Left ventricle myocardium superior (tissue), 1 donor: ENCODE measurements around the gene DDO. TPM values are rescaled to one million over a fixed set of nuclear protein-coding genes. Genes with fewer than 3 reads are reported as not detected.

ENCODE experiments used
- ATAC-seq: fragments of 200-7000 bp; cut with Tn5 transposase; one replicate; pipeline ENCODE4 v1.9.1; 2020; ENCODE audit warnings: mild to moderate bottlenecking, moderate library complexity
- DNase-seq: peaks from one replicate; pipeline ENCODE4 v3.0.0-alpha.2; 2020
- intact Hi-C: fragments of 100-400 bp; cut with micrococcal nuclease; formaldehyde crosslinking; loops from one replicate; pipeline ENCODE4 v1.11.0; 2022
- total RNA-seq: library from RNA; stranded (reverse); fragmentation: NEBNext Ultra II Directional; extraction: Animal tissue kit (Norgen Biotek cat#: 25700); gene quantifications from one replicate; pipeline ENCODE4 v1.2.1, GENCODE V29; 2021
- donor health status: DM: no; HTN: yes; CAD: no; lungs with severe emphysema.

Gene DDO
- total RNA-seq, 1 donor from 2014 or later = 31.5 TPM

DNA sequence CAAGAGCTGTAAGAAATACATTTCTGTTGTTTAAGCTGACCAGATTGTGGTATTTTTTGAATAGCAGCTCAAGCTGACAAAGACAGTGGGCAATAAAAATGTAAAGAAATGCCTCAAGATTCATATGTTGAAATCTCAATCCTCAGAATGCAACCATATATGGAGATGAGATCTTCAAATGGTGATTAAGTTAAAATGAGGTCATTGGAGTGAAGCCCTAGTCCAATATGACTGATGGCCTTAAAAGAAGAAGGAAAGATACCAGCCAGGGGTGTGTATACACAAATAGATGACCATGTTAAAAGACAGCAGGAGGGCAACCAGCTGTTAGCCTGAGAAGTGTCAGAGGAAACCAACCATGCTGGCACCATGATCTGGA, 7.1 kb upstream of the DDO start:
- no peak for ATAC-seq
- DNase-seq = no peak
- intact Hi-C loops = no loop called here

DNA sequence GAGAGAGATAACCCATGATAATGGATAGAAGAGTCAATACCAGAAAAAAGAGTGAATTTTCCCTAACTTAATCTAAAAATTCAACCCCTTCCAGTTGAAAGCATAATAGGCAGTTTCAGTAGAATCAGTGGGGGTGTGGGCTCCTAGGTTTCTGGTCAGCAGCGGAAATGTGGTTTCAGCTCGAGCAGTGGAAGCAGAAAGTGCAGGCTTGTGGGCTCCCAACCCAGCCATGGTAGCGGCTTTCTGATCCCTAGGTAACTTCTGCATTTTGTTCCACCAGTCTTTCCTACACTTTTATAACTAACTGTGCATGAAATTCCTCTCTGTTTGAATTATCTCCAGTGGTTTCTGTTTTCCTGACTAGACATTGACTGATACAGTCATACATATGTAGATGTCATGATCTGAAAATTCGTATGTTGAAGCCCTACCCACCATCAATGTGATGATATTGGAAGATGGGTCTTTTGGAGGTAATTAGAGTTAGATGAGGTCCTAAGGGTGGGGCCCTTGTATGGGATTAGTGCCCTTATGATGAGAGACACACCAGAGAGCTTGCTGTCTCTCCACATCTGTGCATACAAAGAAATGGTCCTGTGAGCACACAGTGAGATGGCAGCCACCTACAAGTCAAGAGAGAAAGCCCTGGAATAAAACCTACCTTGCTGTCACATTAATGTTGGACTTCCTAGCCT, 6.5 kb upstream of the DDO start:
- ATAC-seq (no peak), DNase-seq (no peak)
- intact Hi-C loops = no loop called here

DNA sequence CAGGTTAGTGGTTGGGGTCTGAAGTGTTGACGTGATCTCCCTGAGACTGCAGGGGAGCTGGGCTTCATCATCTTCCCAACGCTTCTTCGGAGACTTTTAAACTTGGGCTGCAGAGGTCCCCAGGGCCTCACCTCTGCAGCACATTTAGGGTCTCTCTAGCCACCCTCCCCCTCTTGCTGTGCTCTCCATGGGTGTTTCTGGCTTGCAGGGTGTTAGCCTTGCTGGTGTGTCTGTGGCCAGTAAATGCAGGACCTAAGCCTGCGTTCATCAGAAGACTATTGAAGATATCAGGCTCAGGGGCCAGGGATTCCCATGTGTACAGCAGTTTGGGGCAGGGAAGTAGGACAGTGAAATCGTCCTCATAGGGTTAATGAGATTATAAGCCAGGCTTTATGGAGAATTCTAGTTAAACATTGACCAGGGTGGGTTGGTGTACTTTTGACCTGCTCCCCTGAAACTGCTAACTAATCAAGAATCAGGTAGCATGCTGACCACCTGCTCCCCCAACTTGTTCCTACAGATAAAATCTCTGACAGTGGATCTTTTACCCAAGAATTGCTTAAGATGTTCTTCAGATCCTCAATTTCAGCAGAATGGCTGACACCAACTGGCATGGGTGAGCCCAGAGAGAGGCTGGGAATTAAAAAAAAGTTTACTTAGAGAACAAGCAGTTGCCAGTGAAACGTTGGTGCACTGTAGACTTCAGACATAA, 3.8 kb upstream of the DDO start:
- intact Hi-C loops = no loop called here
- DNase-seq (no peak), ATAC-seq (no peak)

DNA sequence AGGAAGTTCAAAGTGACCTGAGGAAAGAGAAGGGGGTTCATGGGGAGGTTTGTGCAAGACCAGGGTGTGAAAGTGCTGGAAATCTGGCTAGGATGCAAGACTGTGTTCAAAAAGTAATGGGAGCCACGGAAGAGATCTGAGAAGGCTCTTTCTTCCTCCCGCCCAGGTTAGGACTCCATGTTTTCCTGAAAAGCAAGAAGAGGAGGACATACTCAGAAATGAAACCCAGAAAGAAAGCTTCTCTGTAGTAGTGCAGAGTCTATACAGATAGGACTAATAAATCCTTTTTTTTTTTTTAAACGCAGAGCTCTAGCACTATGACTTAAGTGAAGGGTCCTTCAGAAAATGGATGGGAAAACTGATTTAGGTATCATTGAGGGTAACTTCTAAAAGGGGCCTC, 3.2 kb upstream of the DDO start:
- no peak for ATAC-seq
- intact Hi-C loops = no loop called here

DNA sequence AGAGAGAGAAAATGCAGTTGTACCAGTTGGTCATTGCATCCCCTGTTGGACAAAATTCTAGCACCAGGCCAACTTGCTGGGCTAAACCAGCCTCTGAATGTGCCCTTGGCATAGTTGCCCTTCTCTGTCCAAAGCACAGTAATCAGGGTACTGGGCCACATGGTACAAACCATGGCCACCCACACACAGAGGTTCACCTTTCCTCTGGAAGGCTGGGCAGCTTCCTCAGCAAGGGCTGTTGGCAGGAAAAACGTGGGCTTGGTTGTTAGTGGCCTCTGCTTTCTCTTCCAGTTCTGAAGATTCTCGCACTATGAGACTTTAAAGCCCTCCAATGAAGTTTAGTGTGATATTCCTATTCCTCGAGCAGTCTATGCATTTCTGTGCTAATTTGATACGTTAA, 706 bp downstream of the DDO start:
- intact Hi-C loops = no loop called here
- no peak for DNase-seq
- peak; percentile 57 for ATAC-seq

More for the DNA sequence above, 3.2 kb upstream of the DDO start:
- DNase-seq = no peak

DNA sequence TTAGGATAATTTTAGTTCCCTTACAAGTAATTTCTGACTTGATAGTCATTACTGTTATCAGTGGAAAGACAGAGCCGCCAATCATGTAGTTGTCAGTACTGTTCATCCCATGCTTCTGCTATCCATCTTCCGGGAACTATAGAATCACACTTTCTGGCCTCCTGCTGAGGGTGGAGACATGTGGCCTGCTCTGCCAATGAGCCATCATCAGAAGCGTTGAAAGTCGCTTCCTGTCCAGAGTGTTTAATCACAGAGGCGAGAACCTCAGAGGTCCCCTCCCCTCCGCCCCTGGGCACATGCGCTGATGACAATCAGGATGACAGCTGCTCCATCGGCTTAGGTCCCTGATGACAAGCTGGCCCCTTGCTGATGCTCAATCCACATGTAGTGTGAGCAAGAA, 3.0 kb downstream of the DDO start:
- no peak for ATAC-seq
- DNase-seq = no peak

DNA sequence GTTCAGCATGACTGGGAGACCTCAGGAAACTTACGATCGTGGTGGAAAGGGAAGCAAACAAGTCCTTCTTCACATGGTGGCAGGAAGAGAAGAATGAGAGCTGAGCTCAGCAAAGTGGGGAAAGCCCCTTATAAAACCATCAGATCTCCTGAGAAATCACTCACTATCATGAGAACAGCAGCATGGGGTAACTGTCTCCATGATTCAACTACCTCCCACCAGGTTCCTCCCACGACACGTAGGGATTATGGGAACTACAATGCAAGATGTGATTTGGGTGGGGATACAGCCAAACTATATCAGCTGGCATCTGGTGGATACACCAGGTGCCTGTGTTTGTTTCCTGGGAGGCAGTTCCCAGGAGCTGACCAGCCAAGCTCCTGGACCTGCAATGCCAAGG, 4.9 kb downstream of the DDO start:
- DNase-seq (no peak), ATAC-seq (no peak)
- intact Hi-C loops = no loop called here

More for the DNA sequence above, 3.0 kb downstream of the DDO start:
- intact Hi-C loops = no loop called here

DNA sequence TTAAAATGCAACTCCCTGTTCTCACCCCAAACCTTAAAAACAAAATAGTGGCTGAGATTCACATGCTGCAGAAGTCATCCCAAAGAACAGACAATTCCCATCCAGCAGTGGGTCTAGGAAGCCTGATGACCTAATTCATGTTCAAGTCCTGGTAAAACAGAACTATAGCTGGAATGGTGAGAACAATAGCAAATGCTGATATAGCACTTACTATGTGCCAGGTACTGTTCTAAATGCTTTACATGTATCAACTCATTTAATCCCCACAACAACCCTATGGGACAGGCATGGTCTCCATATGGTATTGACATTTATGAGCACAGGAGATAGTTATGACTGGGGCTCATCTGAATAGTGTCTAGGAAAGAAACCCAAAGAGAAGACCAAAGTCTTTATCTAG, 5.6 kb downstream of the DDO start:
- no peak for DNase-seq
- ATAC-seq = no peak
- intact Hi-C loops = no loop called here

DNA sequence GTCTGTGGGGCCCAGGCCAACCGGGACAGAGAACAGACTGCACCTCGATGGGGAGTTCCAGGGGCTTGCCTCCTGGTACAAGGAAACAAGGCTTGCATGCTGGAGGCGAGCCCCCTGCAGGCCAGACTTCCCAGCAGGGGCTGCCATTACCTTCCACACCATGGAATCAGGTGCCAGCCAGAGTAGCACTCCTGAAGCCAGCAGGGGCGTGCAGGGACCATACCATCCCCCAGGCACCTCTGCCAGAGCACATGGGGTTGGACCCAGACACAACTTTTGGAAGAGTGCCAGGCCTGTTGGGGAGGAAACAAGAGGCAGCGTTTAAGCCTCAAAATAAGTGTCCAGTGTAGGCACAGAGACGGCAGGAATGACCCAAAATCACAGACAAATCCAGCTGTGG, 6.5 kb downstream of the DDO start:
- ATAC-seq (no peak), DNase-seq (no peak)
- intact Hi-C loops = no loop called here

DNA sequence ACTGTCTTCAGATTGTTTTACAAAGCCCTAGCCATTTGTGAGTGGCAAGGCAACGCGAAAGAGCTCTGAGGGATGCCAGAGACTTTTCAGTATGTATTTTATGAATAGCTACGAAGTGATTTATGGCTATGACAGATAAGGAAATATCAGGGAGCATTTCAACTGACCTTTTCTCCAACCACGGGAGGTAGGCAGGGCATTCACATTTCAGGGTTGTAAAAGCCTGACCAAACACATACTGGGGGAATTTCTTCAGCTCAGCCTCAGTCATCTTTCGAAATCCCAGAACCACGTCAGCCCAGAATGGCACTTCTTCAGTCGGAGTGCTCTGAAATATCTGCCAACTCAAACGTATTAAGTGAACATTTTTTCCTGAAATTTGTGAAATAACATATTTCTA, 10.8 kb downstream of the DDO start:
- ATAC-seq (no peak), DNase-seq (no peak)
- intact Hi-C loops = no loop called here

DNA sequence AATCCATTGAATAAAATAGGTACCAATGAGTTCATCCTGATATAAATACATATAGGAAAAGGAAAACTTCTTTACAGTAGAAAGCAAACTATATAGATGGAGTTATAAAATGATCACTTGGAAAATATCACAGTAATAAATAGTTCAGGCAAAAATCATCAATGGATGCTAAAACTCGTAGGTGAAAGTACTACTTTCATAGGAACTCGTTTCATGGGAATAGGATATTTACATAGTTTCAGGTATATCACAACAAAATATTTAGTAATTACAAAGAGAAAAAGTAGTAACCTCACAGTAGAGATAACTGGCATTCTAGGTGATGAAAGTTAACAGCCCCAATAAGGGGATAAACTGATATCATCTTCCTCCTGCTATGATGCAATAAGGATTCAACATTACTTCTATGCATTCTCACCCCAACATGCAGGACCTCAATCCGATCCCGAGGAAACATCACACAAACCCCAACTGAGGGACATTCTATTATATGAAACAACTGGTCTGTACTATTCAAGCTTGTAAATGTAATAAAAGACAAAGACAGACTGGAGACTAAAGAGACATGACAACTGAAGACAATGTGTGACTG, 13.7 kb downstream of the DDO start:
- intact Hi-C loops = no loop called here
- no peak for ATAC-seq
- no peak for DNase-seq

DNA sequence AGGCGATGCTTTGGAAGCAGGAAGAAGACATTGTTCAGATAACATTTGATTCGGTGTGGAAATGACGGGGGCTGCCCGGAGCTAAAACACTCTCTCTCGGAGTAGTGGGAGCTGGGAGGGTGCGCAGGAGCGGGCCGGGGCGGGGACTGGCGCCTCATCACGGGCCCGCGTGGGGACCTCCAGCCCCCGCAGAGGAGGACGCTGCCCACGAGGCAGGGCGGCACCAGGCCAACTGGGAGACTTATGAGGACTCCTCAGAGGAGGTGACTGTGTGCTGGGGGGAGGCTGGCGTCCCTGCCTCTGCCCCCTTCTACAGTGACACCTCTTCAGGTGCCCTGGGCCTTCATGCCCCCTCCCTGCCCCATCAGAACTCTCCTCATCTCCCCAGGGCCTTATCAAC, 15.2 kb downstream of the DDO start:
- no peak for DNase-seq
- intact Hi-C loops = no loop called here
- ATAC-seq = peak; percentile 16

DNA sequence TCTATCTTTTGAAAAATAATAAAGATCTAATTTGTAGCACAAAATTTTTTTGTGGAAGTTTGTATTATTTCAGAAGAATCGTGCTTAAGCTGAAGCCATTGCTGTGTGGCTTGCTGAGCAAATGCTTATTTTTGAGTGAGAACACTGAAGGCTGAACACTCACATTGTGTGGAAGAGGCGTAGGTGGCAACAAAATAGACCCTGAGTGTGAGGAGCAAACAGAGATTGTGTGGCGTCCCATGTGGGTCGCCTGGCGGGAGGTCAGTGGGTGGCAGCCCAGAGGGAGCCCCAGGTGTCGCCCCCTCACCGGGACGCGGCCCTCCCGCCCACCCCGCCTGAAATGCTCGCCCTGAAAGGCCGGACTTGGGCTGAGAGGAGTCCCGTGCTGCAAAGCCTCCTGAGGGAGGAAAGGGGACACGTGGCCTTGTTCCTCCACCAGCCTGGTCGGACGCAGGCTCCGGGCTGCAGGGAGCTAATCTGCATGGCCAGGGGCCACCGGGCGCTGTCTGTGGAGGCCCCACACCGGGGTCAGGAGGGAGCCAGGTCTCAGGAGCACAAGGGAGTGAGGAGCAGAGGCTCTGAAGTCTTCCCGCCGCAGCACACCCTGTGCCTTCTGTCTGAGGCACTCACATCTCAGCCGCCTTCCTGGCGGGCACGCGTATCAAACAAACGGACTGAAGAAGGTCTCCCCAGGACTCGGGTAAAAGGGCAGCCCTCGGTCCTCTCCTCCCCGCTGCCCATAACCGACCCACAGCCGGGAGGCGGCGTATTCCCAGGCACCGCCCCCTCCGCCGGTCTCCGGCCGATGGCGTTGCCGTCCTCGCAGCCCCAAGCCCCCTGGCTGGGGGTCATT, 15.9 kb downstream of the DDO start:
- intact Hi-C loops = no loop called here
- peak; percentile 35 for DNase-seq
- peak; percentile 64 for ATAC-seq

DNA sequence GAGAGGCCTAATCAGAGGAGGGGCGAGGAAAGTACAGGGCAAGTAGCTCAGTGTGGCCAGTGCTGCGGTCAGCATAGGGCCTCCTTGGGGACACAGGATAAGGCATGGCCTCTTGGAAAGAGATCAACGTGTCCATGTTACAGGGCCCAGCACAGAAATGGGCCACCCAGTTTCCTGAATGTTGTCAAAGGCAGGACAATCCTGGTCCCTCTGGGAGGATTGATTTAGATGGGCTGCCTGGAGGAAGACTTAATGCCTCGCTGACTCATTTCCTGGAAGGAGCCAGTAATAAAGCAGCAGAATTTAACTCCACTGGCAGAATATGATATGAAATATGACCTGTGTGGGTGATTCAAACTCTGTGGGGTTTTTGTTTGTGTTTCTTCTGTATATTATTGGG, 16.6 kb downstream of the DDO start:
- intact Hi-C loops = no loop called here
- DNase-seq (no peak), ATAC-seq (peak; percentile 7)

DNA sequence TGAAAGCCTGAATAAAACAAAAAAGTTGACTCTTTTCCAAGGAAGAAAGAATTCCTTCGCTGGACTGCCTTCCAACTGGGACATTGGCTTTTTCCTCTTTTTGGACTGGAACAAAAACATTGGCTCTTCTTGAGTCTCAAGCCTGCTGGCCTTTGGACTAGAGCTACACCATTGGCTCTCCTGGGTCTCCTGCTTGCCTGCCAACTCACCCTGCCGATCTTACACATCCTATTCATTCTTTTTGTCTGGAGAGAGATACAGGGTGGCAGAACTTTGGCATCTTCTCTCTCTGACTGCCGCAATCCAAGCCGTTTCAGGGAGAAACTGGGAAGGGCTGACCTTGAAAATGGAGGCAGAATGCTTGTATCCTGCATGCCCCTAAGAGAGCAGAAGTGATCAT, 20.2 kb downstream of the DDO start:
- intact Hi-C loops = no loop called here
- ATAC-seq (no peak), DNase-seq (no peak)

DNA sequence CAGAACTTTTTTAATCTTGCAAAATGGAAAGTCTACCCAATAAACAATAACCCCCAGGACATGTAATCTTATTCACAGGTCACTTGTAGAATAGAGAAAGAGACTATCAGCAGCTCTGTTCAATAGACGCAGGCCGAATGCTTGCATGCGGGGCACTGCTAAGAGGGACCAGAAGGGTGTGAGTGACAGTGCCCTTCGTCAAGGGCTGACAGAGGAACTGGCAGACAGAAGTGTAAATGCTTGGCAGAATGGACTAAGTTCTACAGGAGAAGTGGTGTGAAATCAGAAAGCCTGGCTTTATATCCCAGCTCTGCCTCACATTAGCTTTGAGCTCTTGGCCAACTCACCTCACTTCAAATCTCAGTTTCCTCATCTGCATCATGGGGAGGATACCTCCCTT, 21.0 kb downstream of the DDO start:
- ATAC-seq = peak; percentile 86
- peak; percentile 50 for DNase-seq
- intact Hi-C loops = loop anchor here (5.0 kb wide), 1 partner anchor 217 kb away; the partner anchor contains the start of gene WASF1

DNA sequence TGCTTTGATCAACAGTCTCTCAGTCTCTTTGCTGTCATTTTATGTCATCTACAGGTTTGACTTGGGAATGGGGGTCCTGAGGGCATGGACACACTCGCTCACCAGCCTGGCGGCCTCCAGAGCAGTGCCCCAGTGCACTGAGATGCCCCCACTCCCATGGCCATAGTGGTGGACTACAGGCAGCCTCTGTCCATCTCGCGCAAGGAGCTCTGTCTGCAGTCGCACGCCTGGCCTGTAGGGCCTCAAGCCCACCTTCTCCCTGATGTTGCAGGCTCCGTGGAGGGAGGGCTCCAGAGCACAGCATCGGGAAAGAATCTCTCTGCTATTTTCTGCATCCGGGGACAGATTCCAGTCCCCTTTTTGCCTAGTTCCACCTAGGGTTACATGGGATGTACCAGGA, 22.6 kb downstream of the DDO start:
- ATAC-seq (no peak), DNase-seq (no peak)
- intact Hi-C loops = loop anchor here (5.0 kb wide), 1 partner anchor 215 kb away; the partner anchor contains the start of gene WASF1

DNA sequence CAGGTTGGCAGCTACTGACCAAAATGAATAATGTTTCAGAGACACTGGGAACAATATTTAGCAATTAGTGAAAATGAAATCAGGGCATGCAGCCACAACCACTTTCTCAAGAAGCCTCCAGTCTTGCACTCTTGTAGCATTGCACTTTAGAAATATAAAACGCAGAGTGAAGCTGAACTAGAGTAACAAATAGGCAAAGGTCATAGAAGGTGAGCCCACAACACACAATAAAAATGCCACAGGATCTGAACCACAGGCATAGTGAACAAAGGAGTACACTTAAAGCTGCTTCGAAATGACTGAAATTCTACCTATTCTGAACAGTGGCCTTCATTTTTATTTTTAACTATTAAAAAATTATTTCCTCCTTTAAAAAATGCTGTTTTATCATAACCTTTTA, 25.0 kb downstream of the DDO start:
- no peak for DNase-seq
- no peak for ATAC-seq
- intact Hi-C loops = loop anchor here (5.0 kb wide), 1 partner anchor 213 kb away; the partner anchor contains the start of gene WASF1

DNA sequence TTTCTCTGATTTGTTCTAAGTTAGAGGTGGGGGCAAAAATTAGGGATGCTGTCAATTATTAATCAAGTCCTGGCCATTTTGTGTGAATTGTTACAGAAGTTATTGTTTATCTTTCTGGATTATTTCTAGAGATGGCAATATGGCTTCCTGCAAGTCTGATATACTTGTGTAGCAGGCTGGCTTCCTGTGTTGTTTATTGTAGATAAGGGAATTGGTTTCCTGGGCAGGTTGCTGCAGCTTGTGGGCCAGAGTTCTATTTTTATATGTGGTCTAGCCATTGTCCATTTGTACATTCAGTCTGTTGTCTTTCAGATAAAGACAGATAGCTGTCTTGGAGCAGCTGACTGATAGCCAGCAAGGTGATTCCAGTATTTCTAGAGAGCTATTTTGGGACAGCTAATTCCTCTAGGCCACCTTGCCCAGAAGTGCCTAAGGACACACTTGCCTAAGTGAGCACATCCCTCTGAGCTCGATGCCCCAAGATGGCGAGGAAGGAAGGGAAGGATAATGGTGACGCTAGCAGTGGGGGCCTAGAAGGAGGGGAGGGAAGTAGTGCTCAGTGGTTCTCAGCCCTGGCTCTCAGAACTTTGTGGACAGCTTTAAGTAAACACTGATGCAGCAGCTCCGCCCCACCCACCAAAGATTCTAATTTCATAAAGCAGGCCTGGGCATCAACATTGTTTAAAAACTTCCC, 25.5 kb downstream of the DDO start:
- intact Hi-C loops = loop anchor here (5.0 kb wide), 1 partner anchor 213 kb away; the partner anchor contains the start of gene WASF1
- DNase-seq (no peak), ATAC-seq (peak; percentile 57)
